HepG2 (cell line): ENCODE measurements around the gene CCND2.

Source experiments
- SIN3A ChIP-seq: IDR thresholded peaks from 2 replicates; pipeline ENCODE4 v1.6.1; 2011; ENCODE audit warnings: low read depth, mild to moderate bottlenecking, control low read depth, low read length, borderline replicate concordance
- ZNF512 ChIP-seq: sonication (generic); formaldehyde crosslinking; IDR thresholded peaks from 2 replicates; pipeline ENCODE4 v1.4.0; 2020; ENCODE audit warnings: mild to moderate bottlenecking, missing genetic modification reagents

GRCh38 chr12:4227046-4227445, 46.5 kb upstream of the CCND2 start:
- TF ChIP-seq SIN3A = no peak
- no peak for TF ChIP-seq ZNF512
